ENCODE data around the gene DCTN5.
"Not testable (repeated sequence)": the region's sequence is repeated elsewhere in the genome, so short reads cannot be mapped to it uniquely, and the experiment has no call there.

The DCTN5 gene

GRCh38 chr16:23629516-23629915 lies 11.8 kb upstream of the DCTN5 start:
- H3K4me3 ChIP-seq (ENCODE audit: low read depth, low read length): no peak overlapping the region
- H4K91ac ChIP-seq (ENCODE audit: low read depth, low read length): no peak overlapping the region
- H3K18ac ChIP-seq (ENCODE audit: low read length): no peak overlapping the region
- H2AK5ac ChIP-seq (ENCODE audit: low read length): no peak overlapping the region
- H3K23ac ChIP-seq (ENCODE audit: low read length): no peak overlapping the region
- H3K4ac ChIP-seq (ENCODE audit: low read depth, low read length): no peak overlapping the region
- H3K9me3 ChIP-seq (ENCODE audit: insufficient read depth, low read depth, low read length): no peaks in the 10 kb centered on the region
- H2BK12ac ChIP-seq (ENCODE audit: low read length): no peak overlapping the region
- no peak overlapping the region for H3K14ac ChIP-seq (ENCODE audit: low read length)
- H3K4me2 ChIP-seq (ENCODE audit: low read length): no peak overlapping the region
- H2BK5ac ChIP-seq (ENCODE audit: low read depth, low read length, poor library complexity): no peak overlapping the region
- peak; percentile 26 to 60 for DNase-seq
- no peak overlapping the region for H4K8ac ChIP-seq (ENCODE audit: low read depth, low read length)
- H3K4me1 ChIP-seq (ENCODE audit: control insufficient read depth in 1 of 2, insufficient read depth in 2 of 2, low read length in 2 of 2): no peaks in the 10 kb centered on the region
- no peak overlapping the region for H2BK120ac ChIP-seq (ENCODE audit: insufficient read depth, low read length, poor library complexity)
- H4K12ac ChIP-seq (ENCODE audit: low read depth, low read length): no peak overlapping the region
- WGBS (ENCODE audit: extremely low coverage, insufficient coverage, insufficient read length): no CpG with 5 or more reads among the region's 8 CpGs
- H2AFZ ChIP-seq (ENCODE audit: insufficient read depth, low read length, poor library complexity): no peak overlapping the region
- no peaks in the 10 kb centered on the region for H3K79me2 ChIP-seq (ENCODE audit: control insufficient read depth, insufficient read depth, low read length, poor library complexity)
- no peaks in the 10 kb centered on the region for H3K79me1 ChIP-seq (ENCODE audit: low read length)
- H3K9ac ChIP-seq (ENCODE audit: low read length): no peak overlapping the region
- peaks cover 21 to 30% of the 10 kb centered on the region in 2 experiments for H3K36me3 ChIP-seq (ENCODE audit: control insufficient read depth in 1 of 2, insufficient read depth in 2 of 2, low read length in 2 of 2)
- H3K27me3 ChIP-seq (ENCODE audit: insufficient read depth, low read length): no peaks in the 10 kb centered on the region
- H3K27ac ChIP-seq (ENCODE audit: low read depth, low read length): no peak overlapping the region

- not testable (repeated sequence) for H2BK12ac ChIP-seq (ENCODE audit: low read length); H3K27me3 ChIP-seq (ENCODE audit: insufficient read depth, low read length); H3K9me3 ChIP-seq (ENCODE audit: insufficient read depth, low read depth, low read length); H3K79me2 ChIP-seq (ENCODE audit: control insufficient read depth, insufficient read depth, low read length, poor library complexity); H2AFZ ChIP-seq (ENCODE audit: insufficient read depth, low read length, poor library complexity); H2BK120ac ChIP-seq (ENCODE audit: insufficient read depth, low read length, poor library complexity); H2BK5ac ChIP-seq (ENCODE audit: low read depth, low read length, poor library complexity); H3K27ac ChIP-seq (ENCODE audit: low read depth, low read length); H3K18ac ChIP-seq (ENCODE audit: low read length); H3K79me1 ChIP-seq (ENCODE audit: low read length); H4K12ac ChIP-seq (ENCODE audit: low read depth, low read length); H4K91ac ChIP-seq (ENCODE audit: low read depth, low read length); H3K4me1 ChIP-seq (ENCODE audit: control insufficient read depth in 1 of 2, insufficient read depth in 2 of 2, low read length in 2 of 2); H4K8ac ChIP-seq (ENCODE audit: low read depth, low read length); H3K14ac ChIP-seq (ENCODE audit: low read length); H3K4me2 ChIP-seq (ENCODE audit: low read length); H3K9ac ChIP-seq (ENCODE audit: low read length); H3K23ac ChIP-seq (ENCODE audit: low read length); H2AK5ac ChIP-seq (ENCODE audit: low read length); DNase-seq; H3K4me3 ChIP-seq (ENCODE audit: low read depth, low read length); H3K4ac ChIP-seq (ENCODE audit: low read depth, low read length)
- peaks cover 12 to 23% of the 10 kb centered on the region in 2 experiments for H3K36me3 ChIP-seq (ENCODE audit: control insufficient read depth in 1 of 2, insufficient read depth in 2 of 2, low read length in 2 of 2)
- no CpG with 5 or more reads among the region's 3 CpGs for WGBS (ENCODE audit: extremely low coverage, insufficient coverage, insufficient read length)
These were observed 9.4 kb upstream of the DCTN5 start for GRCh38 chr16:23631874-23632273.

- DNase-seq: no peak
- Histone ChIP-seq H3K79me1 (ENCODE audit: low read length) (no peaks in the 10 kb centered on the region), H2BK120ac (ENCODE audit: insufficient read depth, low read length, poor library complexity) (no peak overlapping the region), H3K27ac (ENCODE audit: low read depth, low read length) (no peak overlapping the region), H2BK5ac (ENCODE audit: low read depth, low read length, poor library complexity) (no peak overlapping the region), H3K14ac (ENCODE audit: low read length) (no peak overlapping the region), H3K27me3 (ENCODE audit: insufficient read depth, low read length) (no peaks in the 10 kb centered on the region), H3K9me3 (ENCODE audit: insufficient read depth, low read depth, low read length) (no peaks in the 10 kb centered on the region), H3K4me3 (ENCODE audit: low read depth, low read length) (no peak overlapping the region), H4K12ac (ENCODE audit: low read depth, low read length) (no peak overlapping the region), H3K4ac (ENCODE audit: low read depth, low read length) (no peak overlapping the region), H3K36me3 (ENCODE audit: control insufficient read depth in 1 of 2, insufficient read depth in 2 of 2, low read length in 2 of 2) (peaks cover 4 to 20% of the 10 kb centered on the region in 2 experiments), H3K23ac (ENCODE audit: low read length) (no peak overlapping the region), H4K8ac (ENCODE audit: low read depth, low read length) (no peak overlapping the region), H3K9ac (ENCODE audit: low read length) (no peak overlapping the region), H3K79me2 (ENCODE audit: control insufficient read depth, insufficient read depth, low read length, poor library complexity) (peaks cover under 1% of the 10 kb centered on the region), H3K18ac (ENCODE audit: low read length) (no peak overlapping the region), H2AFZ (ENCODE audit: insufficient read depth, low read length, poor library complexity) (no peak overlapping the region), H3K4me2 (ENCODE audit: low read length) (no peak overlapping the region), H4K91ac (ENCODE audit: low read depth, low read length) (no peak overlapping the region), H2AK5ac (ENCODE audit: low read length) (no peak overlapping the region), H2BK12ac (ENCODE audit: low read length) (no peak overlapping the region), H3K4me1 (ENCODE audit: control insufficient read depth in 1 of 2, insufficient read depth in 2 of 2, low read length in 2 of 2) (no peaks in the 10 kb centered on the region)
- WGBS (ENCODE audit: extremely low coverage, insufficient coverage, insufficient read length): no CpG with 5 or more reads among the region's 4 CpGs
These were observed 6.7 kb upstream of the DCTN5 start for GRCh38 chr16:23634461-23635036.

DNA sequence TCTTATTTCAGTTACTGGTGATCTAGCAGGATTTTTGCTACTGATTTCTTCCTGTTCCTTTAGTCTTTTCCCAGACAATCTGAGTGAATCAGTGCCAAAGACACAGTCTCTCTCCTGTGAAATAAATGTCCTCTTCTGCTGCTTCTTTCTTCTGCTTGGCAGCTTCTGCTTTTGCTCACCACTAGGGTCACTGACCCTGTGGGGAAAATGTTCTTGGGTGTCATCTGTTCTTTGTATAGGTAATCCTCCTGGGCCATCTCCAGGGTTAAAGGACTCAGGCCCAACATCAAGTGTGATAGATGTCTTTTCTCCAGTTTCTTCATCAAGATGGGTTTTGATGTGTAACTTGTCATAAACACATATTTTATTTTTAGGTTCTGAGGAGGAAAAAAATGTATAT lies 5.3 kb upstream of the DCTN5 start:
- H2AFZ ChIP-seq (ENCODE audit: insufficient read depth, low read length, poor library complexity): no peak overlapping the region
- peak overlapping the region; percentile 25 for H3K27ac ChIP-seq (ENCODE audit: low read depth, low read length)
- no peak for DNase-seq
- peaks cover 6 to 7% of the 10 kb centered on the region in 2 experiments for H3K4me1 ChIP-seq (ENCODE audit: control insufficient read depth in 1 of 2, insufficient read depth in 2 of 2, low read length in 2 of 2)
- H4K8ac ChIP-seq (ENCODE audit: low read depth, low read length): no peak overlapping the region
- H3K14ac ChIP-seq (ENCODE audit: low read length): no peak overlapping the region
- H3K4me3 ChIP-seq (ENCODE audit: low read depth, low read length): no peak overlapping the region
- H3K4ac ChIP-seq (ENCODE audit: low read depth, low read length): no peak overlapping the region
- H3K79me1 ChIP-seq (ENCODE audit: low read length): peaks cover 2% of the 10 kb centered on the region
- no peak overlapping the region for H4K12ac ChIP-seq (ENCODE audit: low read depth, low read length)
- H3K36me3 ChIP-seq (ENCODE audit: control insufficient read depth in 1 of 2, insufficient read depth in 2 of 2, low read length in 2 of 2): peaks cover 3 to 16% of the 10 kb centered on the region in 2 experiments
- no peak overlapping the region for H4K91ac ChIP-seq (ENCODE audit: low read depth, low read length)
- no peak overlapping the region for H3K9ac ChIP-seq (ENCODE audit: low read length)
- no peaks in the 10 kb centered on the region for H3K27me3 ChIP-seq (ENCODE audit: insufficient read depth, low read length)
- no peak overlapping the region for H3K23ac ChIP-seq (ENCODE audit: low read length)
- peaks cover 5% of the 10 kb centered on the region for H3K79me2 ChIP-seq (ENCODE audit: control insufficient read depth, insufficient read depth, low read length, poor library complexity)
- no peak overlapping the region for H3K18ac ChIP-seq (ENCODE audit: low read length)
- no peak overlapping the region for H2BK5ac ChIP-seq (ENCODE audit: low read depth, low read length, poor library complexity)
- no peaks in the 10 kb centered on the region for H3K9me3 ChIP-seq (ENCODE audit: insufficient read depth, low read depth, low read length)
- no peak overlapping the region for H3K4me2 ChIP-seq (ENCODE audit: low read length)
- H2AK5ac ChIP-seq (ENCODE audit: low read length): no peak overlapping the region
- no peak overlapping the region for H2BK120ac ChIP-seq (ENCODE audit: insufficient read depth, low read length, poor library complexity)
- no peak overlapping the region for H2BK12ac ChIP-seq (ENCODE audit: low read length)
